CD4-positive, CD25-positive, alpha-beta regulatory T cell (primary cell): Measurements from ENCODE around the gene GRAMD4. TPM values are rescaled to one million over a fixed set of nuclear protein-coding genes. Genes with fewer than 3 reads are reported as not detected.

ENCODE experiments used
- ATAC-seq, 2 donors: fragments of 150-1000 bp; cut with Tn5 transposase; one replicate each; pipeline ENCODE4 v1.10.0; 2021; ENCODE audit warnings: low read depth in 2 of 2, moderate number of reproducible peaks in 2 of 2, moderate library complexity in 1 of 2
- DNase-seq, 3 donors: peaks; one replicate each; pipeline versions ENCODE4 v3.0.0 to v3.0.0-alpha.2; 2012 to 2022; ENCODE audit warnings: mixed read lengths in 1 of 3
- H3K27ac ChIP-seq: one replicate; pipeline ENCODE4 v1.7.0; 2013; ENCODE audit warnings: mild to moderate bottlenecking, low read length; ENCODE audit not compliant: insufficient read depth, poor library complexity, severe bottlenecking
- H3K27me3 ChIP-seq: one replicate; pipeline ENCODE4 v1.7.0; 2013; ENCODE audit warnings: low read length; ENCODE audit not compliant: control insufficient read depth, insufficient read depth
- H3K36me3 ChIP-seq: one replicate; pipeline ENCODE4 v1.7.0; 2013; ENCODE audit warnings: mild to moderate bottlenecking, low read length, moderate library complexity; ENCODE audit not compliant: control insufficient read depth, insufficient read depth
- H3K4me1 ChIP-seq: 2 replicates; pipeline ENCODE4 v1.7.0; 2013; ENCODE audit warnings: mild to moderate bottlenecking, low read length; ENCODE audit not compliant: insufficient read depth, control insufficient read depth, poor library complexity, severe bottlenecking
- H3K4me3 ChIP-seq: one replicate; pipeline ENCODE4 v1.7.0; 2013; ENCODE audit warnings: low read depth, mild to moderate bottlenecking, low read length, moderate library complexity
- H3K9me3 ChIP-seq, 2 experiments: 1 replicate in 1 of 2; 2 replicates in 1 of 2; pipeline ENCODE4 v1.7.0; 2013; ENCODE audit warnings: low read length in 2 of 2, mild to moderate bottlenecking in 1 of 2, moderate library complexity in 1 of 2; ENCODE audit not compliant: control insufficient read depth in 2 of 2
- H3K27ac Mint-ChIP-seq, 3 donors: one replicate each; pipeline ENCODE4 v1.8.0; 2020 to 2022; ENCODE audit warnings: mild to moderate bottlenecking in 3 of 3, mixed read lengths in 3 of 3, moderate library complexity in 2 of 3
- H3K27me3 Mint-ChIP-seq: one replicate; pipeline ENCODE4 v1.8.0; 2022; ENCODE audit warnings: mild to moderate bottlenecking, mixed read lengths
- H3K36me3 Mint-ChIP-seq: one replicate; pipeline ENCODE4 v1.8.0; 2020; ENCODE audit warnings: mixed read lengths
- H3K4me1 Mint-ChIP-seq, 4 donors: one replicate each; pipeline ENCODE4 v1.8.0; 2020 to 2022; ENCODE audit warnings: mixed read lengths in 4 of 4, mild to moderate bottlenecking in 1 of 4
- H3K4me3 Mint-ChIP-seq, 4 donors: one replicate each; pipeline ENCODE4 v1.8.0; 2020 to 2022; ENCODE audit warnings: mild to moderate bottlenecking in 4 of 4, mixed read lengths in 4 of 4, moderate library complexity in 3 of 4
- H3K9me3 Mint-ChIP-seq, 7 donors: one replicate each; pipeline ENCODE4 v1.8.0; 2020 to 2022; ENCODE audit warnings: mixed read lengths in 7 of 7, mild to moderate bottlenecking in 3 of 7, moderate library complexity in 2 of 7
- polyA plus RNA-seq, 4 donors: library from polyadenylated mRNA; unstranded; fragments of 300-500 nt; fragmentation: Illumina TruSeq; gene quantifications; one replicate each; pipeline ENCODE4 v1.2.3, GENCODE V29; 2021
- total RNA-seq: library from RNA; stranded (reverse); gene quantifications from one replicate; pipeline ENCODE4 v1.2.3, GENCODE V29; 2022

GRAMD4 gene
- total and polyA plus RNA-seq, 5 donors from 2014 or later: 7.0 to 43.6 (median 7.5) TPM

DNA sequence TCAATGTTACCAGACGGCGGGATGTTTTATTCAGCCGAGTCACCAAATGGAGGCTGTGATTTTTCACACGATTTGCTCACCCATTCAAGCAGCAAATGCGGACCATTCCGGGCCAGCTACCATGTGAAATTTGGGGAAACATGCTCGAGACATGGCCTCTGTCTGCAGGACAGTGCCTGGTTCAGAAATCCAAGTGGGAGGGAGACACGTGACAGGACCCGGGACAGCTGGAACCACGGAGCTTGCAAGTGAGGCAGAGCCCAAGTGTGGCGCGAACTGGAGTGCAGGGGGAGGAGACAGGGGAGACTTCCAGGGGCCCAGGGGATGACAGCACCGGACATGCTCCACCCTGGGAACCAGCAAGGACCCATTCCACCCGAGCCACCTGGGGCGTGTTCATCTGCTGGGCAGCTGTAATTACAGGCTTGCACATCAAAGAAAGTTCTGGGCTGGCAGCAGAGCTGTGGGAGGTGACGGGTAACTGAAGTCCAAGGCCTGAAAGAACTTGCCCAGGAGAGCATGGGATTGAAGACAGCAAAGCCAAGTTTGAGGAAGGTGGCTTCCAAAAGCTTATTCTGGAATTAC, 101.4 kb downstream of the GRAMD4 start:
- Mint-ChIP-seq H3K36me3 (peaks cover 30% of the 10 kb centered on the region), H3K27me3 (no peaks in the 10 kb centered on the region), H3K9me3 (no peaks in the 10 kb centered on the region), H3K27ac (peak overlapping the region in 1 of 3 donors; percentile 23), H3K4me3 (no peak overlapping the region), H3K4me1 (peaks cover 7 to 33% (median 21%) of the 10 kb centered on the region in 4 donors)
- Histone ChIP-seq H3K4me3 (no peak overlapping the region), H3K36me3 (peaks cover 68% of the 10 kb centered on the region), H3K9me3 (no peaks in the 10 kb centered on the region), H3K27ac (no peak overlapping the region), H3K4me1 (no peaks in the 10 kb centered on the region), H3K27me3 (no peaks in the 10 kb centered on the region)
- no peak for ATAC-seq
- no peak for DNase-seq

DNA sequence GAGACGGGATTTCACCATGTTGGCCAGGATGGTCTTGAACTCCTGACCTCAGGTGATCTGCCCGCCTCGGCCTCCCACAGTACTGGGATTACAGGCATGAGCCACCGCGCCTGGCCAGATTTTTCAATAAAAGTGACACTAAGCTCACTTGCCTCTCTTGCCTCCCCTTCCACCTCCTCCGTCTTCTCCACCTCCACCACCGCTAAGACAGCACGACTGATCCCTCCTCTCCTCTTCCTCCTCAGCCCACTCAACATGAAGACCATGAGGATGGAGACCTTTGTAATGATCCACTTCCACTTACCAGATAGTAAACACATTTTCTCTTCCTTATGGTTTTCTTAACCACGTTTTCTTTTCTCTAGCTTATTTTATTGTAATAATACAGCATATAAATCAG, 103.7 kb downstream of the GRAMD4 start:
- H3K27me3 Mint-ChIP-seq: no peaks in the 10 kb centered on the region
- no peaks in the 10 kb centered on the region for H3K9me3 Mint-ChIP-seq
- no peak for DNase-seq
- no peak overlapping the region for H3K4me3 ChIP-seq
- H3K4me1 ChIP-seq: peaks cover 10% of the 10 kb centered on the region
- H3K4me1 Mint-ChIP-seq: peaks cover 7 to 52% (median 25%) of the 10 kb centered on the region in 4 donors
- no peaks in the 10 kb centered on the region for H3K9me3 ChIP-seq
- no peak overlapping the region for H3K4me3 Mint-ChIP-seq
- H3K27ac Mint-ChIP-seq: peak overlapping the region; percentile 28 to 57 (median 52)
- peaks cover 17% of the 10 kb centered on the region for H3K36me3 Mint-ChIP-seq
- ATAC-seq: no peak
- peaks cover 64% of the 10 kb centered on the region for H3K36me3 ChIP-seq
- no peak overlapping the region for H3K27ac ChIP-seq
- H3K27me3 ChIP-seq: no peaks in the 10 kb centered on the region

DNA sequence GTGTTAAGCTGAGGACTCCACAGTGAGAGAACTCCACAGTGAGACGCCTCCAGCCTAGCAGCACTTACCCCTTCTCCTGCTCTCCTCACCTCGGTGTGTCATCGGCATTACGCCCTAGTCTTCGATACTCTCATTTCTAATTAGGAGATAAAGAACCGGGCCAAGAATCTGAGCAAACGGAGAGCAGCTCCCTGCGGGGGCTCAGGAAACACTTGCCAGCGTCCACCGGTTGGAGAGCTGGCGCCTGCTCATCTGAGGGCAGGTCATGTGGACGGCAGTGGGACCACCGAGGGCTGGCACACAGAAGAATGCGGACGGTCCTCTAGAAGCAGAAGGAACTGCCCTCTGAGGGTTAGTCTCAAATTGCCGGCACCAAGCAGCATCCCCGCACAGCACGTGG, 104.9 kb downstream of the GRAMD4 start:
- Mint-ChIP-seq H3K9me3 (peaks cover 0 to 2% (median 0%) of the 10 kb centered on the region in 7 donors), H3K27me3 (no peaks in the 10 kb centered on the region), H3K36me3 (peaks cover 12% of the 10 kb centered on the region), H3K4me3 (no peak overlapping the region), H3K27ac (no peak overlapping the region), H3K4me1 (peaks cover 7 to 59% (median 26%) of the 10 kb centered on the region in 4 donors)
- ATAC-seq: no peak
- H3K4me1 ChIP-seq: peaks cover 11% of the 10 kb centered on the region
- no peak overlapping the region for H3K27ac ChIP-seq
- H3K9me3 ChIP-seq: no peaks in the 10 kb centered on the region
- H3K27me3 ChIP-seq: no peaks in the 10 kb centered on the region
- peaks cover 55% of the 10 kb centered on the region for H3K36me3 ChIP-seq
- H3K4me3 ChIP-seq: no peak overlapping the region
- DNase-seq: no peak

DNA sequence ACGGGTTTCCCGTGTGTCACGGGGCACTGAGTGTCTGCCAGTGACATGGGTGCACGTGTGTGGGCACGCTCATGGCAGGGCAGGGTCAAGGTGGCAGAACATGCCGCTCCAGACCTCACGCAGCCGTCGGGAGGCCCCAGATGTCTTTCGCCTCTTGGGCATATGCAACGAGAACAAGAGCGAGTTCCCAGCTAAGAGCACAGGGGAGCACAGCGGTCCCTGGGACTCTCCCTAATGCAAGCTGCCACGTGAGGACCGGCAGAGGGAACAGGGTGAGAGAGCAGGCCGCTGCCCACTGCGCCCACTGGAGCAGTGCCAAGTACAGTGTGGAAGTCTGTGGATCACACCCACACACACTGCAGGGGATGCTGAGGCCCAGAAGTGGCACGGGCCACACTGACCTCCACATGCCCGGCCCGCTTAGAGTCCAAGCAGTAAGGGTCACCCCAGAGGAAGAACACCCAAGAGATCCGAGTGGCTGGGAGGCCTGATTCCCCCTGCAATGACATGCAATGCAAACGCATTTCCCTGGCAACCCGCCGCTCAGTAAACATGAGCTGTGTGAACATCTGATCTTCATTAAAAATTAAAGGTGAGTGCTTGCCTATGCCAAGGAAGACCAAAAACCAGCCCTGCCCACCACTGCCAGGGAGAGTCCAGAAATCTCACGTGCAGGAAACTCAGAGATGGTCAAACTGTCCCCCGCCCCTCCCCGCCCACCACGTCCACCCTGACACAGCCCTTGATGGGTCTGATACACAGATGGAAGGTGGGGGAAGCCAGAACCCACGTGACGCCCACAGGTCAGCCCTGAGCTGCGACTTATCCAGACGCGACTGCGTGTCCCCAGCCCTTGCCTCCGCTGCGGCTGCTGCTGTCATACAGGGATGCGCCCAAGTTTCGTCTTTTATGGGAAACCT, 106.1 kb downstream of the GRAMD4 start:
- no peak overlapping the region for H3K27ac Mint-ChIP-seq

GRCh38 chr22:46726986-46727317, 106.8 kb downstream of the GRAMD4 start:
- H3K4me3 ChIP-seq: no peak overlapping the region
- H3K27ac ChIP-seq: no peak overlapping the region
- Mint-ChIP-seq H3K36me3 (peaks cover 14% of the 10 kb centered on the region), H3K27me3 (no peaks in the 10 kb centered on the region), H3K27ac (peak overlapping the region in 1 of 3 donors; percentile 67), H3K4me3 (no peak overlapping the region), H3K4me1 (peaks cover 7 to 74% (median 34%) of the 10 kb centered on the region in 4 donors), H3K9me3 (peaks cover 0 to 2% (median 0%) of the 10 kb centered on the region in 7 donors)
- no peak for ATAC-seq
- H3K4me1 ChIP-seq: peaks cover 30% of the 10 kb centered on the region
- no peaks in the 10 kb centered on the region for H3K9me3 ChIP-seq
- peaks cover 58% of the 10 kb centered on the region for H3K36me3 ChIP-seq
- no peak for DNase-seq
- no peaks in the 10 kb centered on the region for H3K27me3 ChIP-seq

More for the DNA sequence above, 106.1 kb downstream of the GRAMD4 start:
- Histone ChIP-seq H3K4me3 (no peak overlapping the region), H3K9me3 (no peaks in the 10 kb centered on the region), H3K4me1 (peaks cover 24% of the 10 kb centered on the region), H3K27ac (no peak overlapping the region), H3K27me3 (no peaks in the 10 kb centered on the region), H3K36me3 (peaks cover 52% of the 10 kb centered on the region)
- H3K9me3 Mint-ChIP-seq: peaks cover 0 to 2% (median 0%) of the 10 kb centered on the region in 7 donors
- peaks cover 7 to 71% (median 32%) of the 10 kb centered on the region in 4 donors for H3K4me1 Mint-ChIP-seq
- DNase-seq: no peak
- H3K27me3 Mint-ChIP-seq: no peaks in the 10 kb centered on the region
- no peak overlapping the region for H3K4me3 Mint-ChIP-seq
- ATAC-seq: no peak
- H3K36me3 Mint-ChIP-seq: peaks cover 9% of the 10 kb centered on the region

DNA sequence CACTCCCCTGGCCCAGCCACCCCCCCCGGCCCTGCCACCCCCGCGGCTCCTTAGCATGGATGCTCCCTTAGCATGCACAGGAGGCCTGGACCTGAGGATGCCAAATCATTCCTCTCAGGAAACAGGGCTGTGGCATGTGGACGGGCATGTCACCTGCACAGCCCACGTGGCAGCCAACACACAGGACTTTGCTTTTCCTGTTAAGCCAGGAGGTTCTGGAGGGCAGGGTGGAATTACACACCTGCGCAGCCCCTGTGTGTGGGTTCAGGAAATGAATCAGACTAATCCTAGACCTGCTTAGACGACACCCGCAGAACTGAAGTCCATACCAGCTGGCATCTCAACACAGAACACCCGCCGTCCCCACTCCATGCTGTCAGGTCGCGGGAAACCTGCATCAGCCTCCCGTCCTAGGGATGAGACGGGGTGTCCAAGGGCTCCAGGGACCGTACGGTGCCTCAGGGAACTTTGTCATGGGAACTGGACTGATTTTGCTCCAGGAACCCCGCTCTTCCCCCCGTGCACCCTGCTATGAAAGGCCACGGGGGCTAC, 107.7 kb downstream of the GRAMD4 start:
- peaks cover 19% of the 10 kb centered on the region for H3K36me3 Mint-ChIP-seq
- H3K27me3 Mint-ChIP-seq: no peaks in the 10 kb centered on the region
- Histone ChIP-seq H3K9me3 (no peaks in the 10 kb centered on the region), H3K36me3 (peaks cover 58% of the 10 kb centered on the region), H3K4me3 (no peak overlapping the region), H3K4me1 (peaks cover 33% of the 10 kb centered on the region), H3K27ac (no peak overlapping the region), H3K27me3 (no peaks in the 10 kb centered on the region)
- peak overlapping the region in 2 of 3 donors; percentile 32 to 44 for H3K27ac Mint-ChIP-seq
- H3K4me1 Mint-ChIP-seq: peaks cover 7 to 77% (median 39%) of the 10 kb centered on the region in 4 donors
- ATAC-seq (no peak), DNase-seq (no peak)
- peaks cover 0 to 2% (median 0%) of the 10 kb centered on the region in 7 donors for H3K9me3 Mint-ChIP-seq
- no peak overlapping the region for H3K4me3 Mint-ChIP-seq

DNA sequence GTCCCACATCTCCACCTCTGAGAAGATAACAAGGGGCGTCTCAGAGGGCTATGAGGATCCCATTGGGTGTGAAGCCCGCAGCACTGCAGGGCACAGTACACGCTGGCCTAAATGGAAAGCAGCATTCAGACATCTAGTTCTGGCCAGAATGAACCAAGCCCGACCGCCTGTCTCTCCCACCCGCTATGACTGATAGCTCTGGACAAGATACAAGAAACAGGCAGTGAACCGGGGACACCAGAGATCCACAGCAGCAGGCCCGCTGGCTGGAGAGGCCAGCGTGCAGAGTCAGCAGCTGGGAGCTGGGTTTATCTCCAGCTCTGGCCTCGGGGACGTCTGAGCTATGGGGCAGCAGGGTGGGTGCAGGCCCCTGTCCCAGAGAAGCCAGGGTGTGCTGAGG, 108.3 kb downstream of the GRAMD4 start:
- Histone ChIP-seq H3K4me3 (no peak overlapping the region), H3K27ac (no peak overlapping the region), H3K36me3 (peaks cover 58% of the 10 kb centered on the region), H3K9me3 (no peaks in the 10 kb centered on the region), H3K4me1 (peaks cover 33% of the 10 kb centered on the region), H3K27me3 (no peaks in the 10 kb centered on the region)
- peaks cover 7 to 74% (median 39%) of the 10 kb centered on the region in 4 donors for H3K4me1 Mint-ChIP-seq
- no peak overlapping the region for H3K4me3 Mint-ChIP-seq
- peaks cover 19% of the 10 kb centered on the region for H3K36me3 Mint-ChIP-seq
- ATAC-seq (no peak), DNase-seq (no peak)
- H3K9me3 Mint-ChIP-seq: peaks cover 0 to 2% (median 0%) of the 10 kb centered on the region in 7 donors
- peak overlapping the region in 2 of 3 donors; percentile 23 to 44 for H3K27ac Mint-ChIP-seq
- no peaks in the 10 kb centered on the region for H3K27me3 Mint-ChIP-seq
